NCI-H774 (cell line): ENCODE measurements around the gene CDH2.

Source experiments
- DNase-seq: peaks from one replicate; lab custom pipeline; 2025; lab: John Stamatoyannopoulos, UW

CDH2 gene

DNA sequence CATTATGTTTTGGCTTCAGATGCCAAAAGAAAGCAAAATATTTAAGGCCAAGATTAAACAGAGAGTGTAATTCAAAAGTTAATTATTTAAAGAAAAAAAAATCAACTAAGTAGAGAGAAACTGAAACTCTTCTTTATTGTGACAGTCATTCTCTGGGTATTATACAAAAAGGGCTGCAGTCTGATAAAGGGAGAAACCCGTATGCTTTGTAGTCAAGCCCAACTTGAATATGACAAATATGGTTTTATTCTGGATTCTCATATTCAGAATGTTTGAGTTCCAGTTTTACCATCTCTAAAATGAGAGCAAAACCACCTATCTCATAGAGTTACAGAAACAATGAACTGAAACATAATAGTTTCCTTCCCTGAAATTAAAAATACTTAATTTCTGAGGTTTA lies 8.2 kb downstream of the CDH2 start:
- DNase-seq = no peak

DNA sequence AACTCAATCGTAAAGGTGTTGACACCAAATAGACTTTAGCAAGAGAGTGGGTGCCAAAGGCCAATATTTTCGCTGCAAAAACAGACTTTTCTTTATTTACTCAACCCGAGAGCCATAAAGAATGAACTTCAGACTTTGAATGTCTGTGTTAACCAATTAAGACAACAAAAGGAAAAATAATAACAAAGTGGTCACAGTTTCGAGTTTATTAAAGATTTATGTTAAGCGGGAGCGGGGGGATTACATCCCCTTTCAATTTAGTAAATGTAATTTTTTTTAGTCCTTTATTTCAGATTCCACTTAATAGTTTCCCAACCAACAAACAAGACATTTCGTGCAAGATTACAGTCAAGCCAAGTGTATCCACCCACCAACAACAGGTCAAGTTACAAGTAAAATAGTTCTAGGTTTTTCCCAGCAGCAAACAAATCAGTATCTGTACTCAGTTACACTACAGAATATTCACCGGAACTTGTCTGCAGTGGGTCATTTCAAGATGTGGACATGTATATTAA lies 9.0 kb downstream of the CDH2 start:
- DNase-seq = no peak

DNA sequence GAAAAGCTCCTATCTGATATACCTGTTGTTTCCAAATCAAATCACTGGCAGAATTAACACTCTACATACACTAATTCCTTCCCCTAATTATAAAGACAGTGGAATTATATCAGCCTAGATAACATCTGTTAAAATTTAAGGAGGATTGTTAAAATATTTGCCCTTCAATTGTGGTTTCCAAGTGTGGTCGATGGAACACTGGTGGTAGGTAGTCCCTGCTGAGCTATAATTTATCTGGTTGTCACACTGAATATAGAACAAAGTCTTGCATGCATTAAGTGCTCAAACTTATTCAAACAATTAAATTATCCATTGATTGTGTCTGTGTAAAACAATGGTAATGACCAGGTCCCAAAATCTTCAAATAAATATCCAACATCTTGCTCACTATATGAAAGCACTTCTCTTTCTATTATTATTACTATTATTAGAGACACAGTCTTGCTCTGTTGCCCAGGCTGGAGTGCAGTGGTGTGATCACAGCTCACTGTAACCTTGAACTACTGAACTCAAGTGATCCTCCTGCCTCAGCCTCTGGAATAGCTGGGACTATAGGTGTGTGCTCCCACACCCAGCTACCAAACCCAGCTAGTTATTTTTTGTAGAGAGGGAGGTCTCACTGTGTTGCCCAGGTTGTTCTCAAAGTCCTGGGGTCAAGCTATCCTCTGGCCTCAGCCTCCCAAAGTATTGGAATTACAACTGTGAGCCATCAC lies 12.0 kb downstream of the CDH2 start:
- no peak for DNase-seq

- DNase-seq = no peak
These were observed 13.6 kb downstream of the CDH2 start for GRCh38 chr18:28163201-28163775.

- no peak for DNase-seq
These were observed 15.0 kb downstream of the CDH2 start for GRCh38 chr18:28161608-28162599.

GRCh38 chr18:28159055-28159454 lies 17.9 kb downstream of the CDH2 start:
- DNase-seq = no peak

GRCh38 chr18:28158083-28158581 lies 18.8 kb downstream of the CDH2 start:
- no peak for DNase-seq

DNA sequence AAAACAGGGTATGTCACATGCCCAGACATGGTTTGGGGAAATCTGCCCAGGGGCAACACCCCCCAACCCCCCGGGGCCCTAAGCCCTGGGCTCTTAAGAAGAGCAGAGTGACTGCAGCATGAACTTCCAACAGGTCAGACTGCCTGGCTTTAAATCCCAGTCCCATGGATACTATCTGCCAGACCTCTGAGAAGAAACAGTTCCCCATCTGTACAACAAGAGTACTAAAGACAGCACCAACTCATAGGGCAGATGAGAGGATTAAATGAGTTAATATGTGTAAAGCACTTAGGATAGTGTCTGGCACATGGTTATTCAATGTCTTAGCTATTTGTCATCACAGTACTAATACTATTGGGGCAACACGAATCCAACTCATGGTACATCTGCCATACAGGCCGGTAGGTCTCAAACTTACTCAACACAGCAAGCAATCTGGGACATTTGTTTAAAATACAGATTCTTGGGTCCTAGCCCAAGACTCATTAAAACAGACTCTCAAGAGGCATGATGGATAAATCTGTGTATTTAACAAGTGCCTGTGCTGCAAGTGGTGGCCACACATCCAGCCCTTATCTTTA lies 23.4 kb downstream of the CDH2 start:
- DNase-seq = no peak

DNA sequence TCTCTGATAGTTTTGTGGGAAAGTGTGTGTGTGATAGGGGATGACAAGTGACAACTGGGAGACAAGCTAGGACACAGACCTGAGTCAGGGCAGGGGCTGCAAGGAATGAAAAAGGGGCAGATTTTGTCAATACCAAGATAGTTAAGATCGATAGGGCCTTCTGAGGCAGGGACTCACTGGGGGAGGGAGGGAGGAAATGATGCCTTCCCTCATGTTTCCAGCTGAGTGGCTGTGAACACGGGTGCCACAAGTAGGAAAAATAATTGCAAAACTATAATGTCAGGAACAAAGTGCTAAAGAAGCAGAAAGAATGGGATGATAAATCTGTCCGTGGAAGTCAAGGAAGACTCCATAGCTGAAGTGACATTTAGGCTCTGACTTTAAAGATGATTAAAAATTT lies 24.2 kb downstream of the CDH2 start:
- DNase-seq = no peak

DNA sequence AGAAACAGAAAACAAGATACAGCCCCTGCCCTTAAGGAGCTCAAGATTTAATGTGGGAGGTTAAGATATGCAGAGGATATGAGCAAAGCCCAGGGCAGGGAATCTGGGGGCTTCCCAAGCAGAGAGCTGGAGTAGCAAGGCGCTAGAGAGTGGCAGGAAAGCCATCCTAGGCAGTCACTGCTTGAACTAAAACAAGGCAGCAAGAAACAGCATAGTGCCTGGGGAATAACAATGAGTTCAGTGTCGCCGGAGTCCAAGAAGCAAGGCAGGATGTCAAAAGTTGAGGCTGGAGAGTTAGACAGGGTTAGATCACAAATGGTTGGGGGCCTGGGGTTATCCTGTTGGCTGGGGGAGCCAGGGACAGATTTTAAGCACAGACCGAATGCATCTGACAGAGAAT lies 24.6 kb downstream of the CDH2 start:
- DNase-seq = no peak

- no peak for DNase-seq
These were observed 25.5 kb downstream of the CDH2 start for GRCh38 chr18:28151434-28151833.

DNA sequence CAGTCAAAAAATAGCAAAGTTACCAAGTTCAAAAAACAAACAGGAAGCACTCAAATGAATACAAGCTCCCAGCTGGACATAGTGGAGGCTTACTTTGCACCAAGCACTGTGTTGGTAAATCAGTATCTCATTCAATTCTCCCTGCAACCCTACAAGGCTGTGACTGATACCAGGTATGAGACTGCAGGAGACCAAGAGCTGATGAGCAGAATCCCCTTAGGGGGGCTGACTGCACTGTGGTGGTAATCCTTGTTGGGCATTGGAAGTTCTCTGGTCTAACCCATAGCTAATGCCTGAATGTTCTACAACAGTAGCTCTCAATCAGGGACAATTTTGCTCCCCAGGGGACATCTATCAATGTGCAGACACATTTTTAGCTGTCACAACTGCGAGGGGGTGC lies 26.0 kb downstream of the CDH2 start:
- no peak for DNase-seq

DNA sequence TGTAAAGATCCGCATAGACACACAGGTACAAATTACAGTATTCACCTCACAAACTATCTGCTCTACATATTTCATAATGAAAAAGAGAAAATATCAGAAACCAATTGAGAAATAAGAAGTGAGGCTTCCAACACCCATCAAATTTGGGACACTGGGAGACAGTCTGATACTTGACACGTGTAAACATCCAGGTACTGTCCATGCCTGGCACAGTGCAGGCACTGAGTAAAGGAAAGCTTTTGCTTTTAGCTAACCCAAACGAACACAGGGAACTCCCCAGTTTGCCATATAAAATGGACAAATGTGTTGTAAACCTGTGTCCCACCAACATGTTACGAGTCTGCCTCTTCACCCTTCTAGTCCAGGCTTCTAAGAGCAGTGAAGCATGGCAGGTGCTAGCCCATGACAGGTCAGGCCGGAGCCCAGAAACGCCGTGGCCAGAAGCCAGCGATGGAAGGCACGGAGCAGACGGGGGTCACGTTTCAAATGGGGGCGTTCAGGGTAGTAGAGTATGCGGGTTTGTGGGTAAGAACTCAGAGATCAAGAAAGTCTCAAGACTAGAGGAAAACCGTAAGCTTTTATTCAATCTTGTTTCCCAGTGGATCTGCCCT lies 27.0 kb downstream of the CDH2 start:
- no peak for DNase-seq

GRCh38 chr18:28147674-28148171 lies 29.2 kb downstream of the CDH2 start:
- DNase-seq = no peak

GRCh38 chr18:28143725-28144124 lies 33.2 kb downstream of the CDH2 start:
- DNase-seq = no peak

DNA sequence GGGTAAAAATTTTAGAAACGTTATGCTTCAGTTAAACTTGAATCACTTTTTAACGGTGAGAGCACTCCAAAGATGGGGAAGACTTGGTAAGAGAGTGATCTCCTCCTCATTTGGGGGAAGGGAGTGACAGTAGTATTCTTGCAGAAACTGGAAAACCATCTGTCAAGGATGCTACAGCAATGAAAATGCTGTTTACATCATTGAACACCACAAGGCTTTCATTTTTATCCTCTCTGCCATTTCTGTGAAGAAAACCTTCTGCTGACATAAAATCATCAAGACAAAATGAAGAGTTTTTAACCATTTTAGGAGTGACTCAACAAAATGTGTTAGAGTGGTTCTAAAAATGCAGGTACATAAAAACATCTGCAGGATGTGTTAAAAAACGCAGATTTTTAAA lies 38.1 kb downstream of the CDH2 start:
- DNase-seq = no peak

DNA sequence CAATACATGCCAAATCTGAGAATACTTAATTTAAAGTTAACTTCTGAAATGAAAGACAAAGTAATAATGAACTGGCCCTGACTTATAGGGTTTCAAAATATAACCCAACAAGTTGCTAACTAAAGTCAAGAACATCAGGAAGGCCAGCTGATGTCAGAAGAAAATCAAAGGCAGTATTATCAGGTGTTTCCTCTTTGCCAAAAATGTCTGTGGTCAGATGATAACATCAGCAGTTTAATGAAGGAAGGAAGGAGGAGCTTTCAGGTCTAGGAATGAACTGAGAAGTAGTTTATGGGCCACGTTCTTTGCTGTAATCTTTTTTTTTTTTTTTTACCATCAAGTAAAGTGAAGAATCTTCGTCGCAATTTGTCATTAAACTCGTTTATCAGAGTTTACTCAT lies 40.9 kb downstream of the CDH2 start:
- no peak for DNase-seq

GRCh38 chr18:28134774-28135173 lies 42.2 kb downstream of the CDH2 start:
- no peak for DNase-seq

DNA sequence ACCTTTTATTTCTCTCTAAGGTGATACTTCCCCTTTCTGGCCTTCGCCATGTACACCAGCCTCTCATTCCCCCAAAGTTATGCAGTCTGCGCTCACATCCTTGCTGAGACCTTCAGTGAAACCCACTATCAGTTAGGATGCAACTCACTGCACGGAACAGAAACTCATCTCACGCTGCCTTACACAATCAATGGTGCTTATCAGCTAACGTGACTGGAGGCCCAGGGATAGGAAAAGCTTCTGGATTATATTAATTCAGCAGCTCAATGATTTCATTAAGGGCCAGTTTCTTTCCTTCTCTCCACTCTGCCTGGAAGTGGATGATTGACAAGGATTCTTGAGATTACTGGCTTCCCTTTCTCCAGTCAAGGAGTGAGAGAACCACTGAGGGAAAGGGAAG lies 44.8 kb downstream of the CDH2 start:
- no peak for DNase-seq

DNA sequence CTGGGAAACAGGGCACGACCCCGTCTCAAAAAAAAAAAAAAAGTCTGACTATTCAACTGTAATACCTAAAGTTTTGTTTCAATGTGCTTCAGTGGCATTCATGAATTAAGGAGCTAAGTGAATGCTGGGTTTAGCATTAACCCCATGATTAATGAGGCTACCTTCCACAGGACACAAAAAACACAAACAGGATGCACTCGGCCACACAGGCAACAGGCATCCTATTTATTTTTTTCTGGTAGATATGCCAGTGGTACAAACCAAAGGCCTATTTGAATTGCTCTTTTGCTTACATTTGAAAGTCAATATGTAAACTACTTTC lies 48.3 kb downstream of the CDH2 start:
- no peak for DNase-seq

GRCh38 chr18:28127763-28128658 lies 48.9 kb downstream of the CDH2 start:
- no peak for DNase-seq
